ELR (cell line): ENCODE measurements around the gene PDZD2.
"Not testable (repeated sequence)": the region's sequence is repeated elsewhere in the genome, so short reads cannot be mapped to it uniquely, and the experiment has no call there.

ENCODE experiments used
- DNase-seq: peaks from one replicate; pipeline ENCODE4 v3.0.0-alpha.2; 2015; ENCODE audit warnings: low read depth

PDZD2 gene

GRCh38 chr5:32008746-32009145, 369.8 kb downstream of the PDZD2 start:
- DNase-seq = no peak

GRCh38 chr5:32013658-32014057, 374.7 kb downstream of the PDZD2 start:
- DNase-seq = no peak

DNA sequence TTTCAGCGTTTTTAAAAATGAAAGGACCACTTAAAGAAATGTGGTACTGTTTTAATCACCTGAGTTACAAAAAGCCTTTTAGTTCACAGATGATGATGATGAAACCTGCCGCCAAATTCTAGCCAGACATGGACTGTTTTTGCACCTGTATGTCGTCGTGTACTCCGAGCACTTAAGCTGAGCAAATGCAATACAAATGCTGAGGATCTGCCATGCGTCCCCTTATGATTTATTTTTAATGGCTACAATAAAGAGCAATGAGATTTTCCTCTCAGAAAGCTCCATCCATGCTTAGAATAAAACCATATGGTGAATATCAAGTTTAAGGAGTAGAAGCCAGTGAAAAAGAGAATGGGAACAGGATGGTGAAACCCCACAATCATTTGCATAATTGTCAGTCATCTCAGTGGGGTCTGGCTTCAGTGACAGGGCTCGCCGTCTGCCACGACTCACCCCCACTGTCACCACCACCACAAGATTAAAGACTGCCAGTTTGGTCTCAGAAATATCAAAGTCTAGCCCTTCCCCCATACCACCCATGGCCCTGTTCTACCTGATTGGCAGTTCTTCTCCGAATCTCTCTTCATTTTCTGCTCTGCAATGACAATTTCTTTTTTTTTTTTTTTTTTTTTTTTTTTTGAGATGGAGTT, 375.3 kb downstream of the PDZD2 start:
- DNase-seq = no peak

GRCh38 chr5:32015262-32015661, 376.3 kb downstream of the PDZD2 start:
- DNase-seq = not testable (repeated sequence)

- DNase-seq = no peak
Observed at GRCh38 chr5:32017692-32018367, 378.9 kb downstream of the PDZD2 start.

DNA sequence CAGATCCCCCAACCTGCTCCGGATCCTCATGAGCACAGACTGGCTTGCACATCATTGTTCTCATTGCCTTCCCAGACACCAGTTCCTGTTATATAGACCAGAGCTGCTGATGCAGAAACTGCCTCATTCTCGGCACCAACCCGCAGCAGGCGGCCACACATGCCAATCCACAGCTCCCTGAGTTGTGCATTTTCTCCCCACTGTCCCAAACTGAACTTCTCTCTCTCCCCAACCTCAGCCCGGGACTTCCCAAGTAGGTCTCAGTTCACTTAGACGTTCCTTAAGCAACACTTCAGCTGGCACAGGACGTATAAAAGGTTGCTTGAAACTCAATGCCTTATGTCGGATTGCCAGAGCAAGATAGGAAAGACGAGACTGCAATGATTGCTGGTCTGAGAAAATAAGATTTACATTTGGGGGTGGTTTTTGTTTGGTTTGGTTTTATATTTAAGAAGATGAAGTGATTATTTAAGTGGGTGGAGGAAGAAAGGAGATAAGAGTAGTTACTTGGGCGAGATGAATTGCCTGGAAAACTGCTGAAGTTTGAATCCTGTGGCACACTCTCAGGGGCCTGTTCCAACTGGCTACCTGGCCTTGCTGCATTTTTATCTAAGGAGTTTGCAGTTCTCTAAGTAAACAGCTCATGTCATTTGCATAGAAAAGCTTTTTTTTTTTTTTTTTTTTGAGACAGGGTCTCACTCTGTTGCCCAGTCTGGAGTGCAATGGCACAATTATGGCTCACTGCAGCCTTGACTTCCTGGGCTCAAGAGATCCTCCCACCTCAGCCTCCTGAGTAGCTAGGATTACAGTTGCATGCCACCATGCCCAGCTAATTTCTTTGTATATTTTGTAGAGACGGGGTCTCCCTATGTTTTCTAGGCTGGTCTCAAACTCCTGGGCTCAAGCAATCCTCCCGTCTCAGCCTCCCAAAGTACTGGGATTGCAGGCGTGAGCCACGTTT, 379.8 kb downstream of the PDZD2 start:
- DNase-seq = no peak

GRCh38 chr5:32020271-32020670, 381.3 kb downstream of the PDZD2 start:
- DNase-seq = no peak

DNA sequence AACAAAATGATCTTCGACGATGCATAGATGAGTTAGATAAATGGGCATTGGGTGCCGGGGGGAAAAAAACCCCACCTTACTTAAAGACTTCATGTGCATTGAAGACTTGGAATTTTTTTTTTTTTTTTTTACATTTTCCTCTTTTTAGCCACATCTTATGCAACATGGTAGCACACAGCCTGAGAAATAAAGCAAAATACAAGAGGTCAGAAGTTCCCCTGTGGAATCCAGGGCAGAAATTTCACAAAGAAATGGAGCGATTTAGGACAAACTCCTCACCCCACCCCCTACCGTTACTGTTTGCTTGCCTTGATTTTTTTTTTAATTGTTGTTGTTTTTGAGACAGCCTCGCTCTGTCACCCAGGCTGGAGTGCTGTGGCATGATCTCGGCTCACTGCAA, 382.0 kb downstream of the PDZD2 start:
- DNase-seq = no peak

DNA sequence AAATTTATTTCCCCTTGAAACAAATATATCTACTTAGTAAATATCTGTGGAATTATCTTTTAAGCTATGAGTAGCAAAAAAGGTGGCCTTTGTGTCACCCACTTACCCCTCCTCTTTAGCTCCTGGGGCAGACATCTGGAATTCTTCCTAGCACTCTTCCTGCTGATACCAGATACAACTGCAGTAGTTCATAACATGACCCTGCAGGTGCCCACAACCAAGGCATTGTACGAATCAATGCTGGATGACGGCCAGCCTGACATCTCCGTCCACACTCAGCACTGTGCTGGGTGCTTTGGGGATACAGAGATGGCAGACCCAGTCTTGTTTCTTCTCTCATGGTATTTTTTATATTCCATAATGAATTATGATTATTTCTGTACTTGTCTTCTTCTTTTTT, 382.8 kb downstream of the PDZD2 start:
- DNase-seq = no peak

- no peak for DNase-seq
Observed at GRCh38 chr5:32022638-32023037, 383.7 kb downstream of the PDZD2 start.

DNA sequence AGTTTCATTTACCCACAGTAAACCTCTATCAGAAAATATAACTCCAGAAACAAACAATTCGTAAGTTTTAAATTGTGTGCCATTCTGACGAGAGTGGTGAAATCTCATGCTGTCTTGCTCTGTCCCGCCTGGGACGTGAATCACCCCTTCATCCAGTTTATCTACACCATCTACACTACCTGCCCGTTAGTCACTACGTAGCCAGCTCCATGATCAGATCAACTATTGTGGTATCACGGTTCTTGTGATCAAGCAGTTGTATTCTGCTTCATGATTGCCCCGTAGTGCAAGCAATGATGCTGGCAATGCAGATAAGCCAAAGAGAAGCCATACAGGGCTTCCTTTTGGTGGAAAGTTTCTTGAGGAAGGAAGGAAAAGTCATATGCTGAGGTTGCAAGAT, 384.9 kb downstream of the PDZD2 start:
- no peak for DNase-seq

GRCh38 chr5:32024751-32025150, 385.8 kb downstream of the PDZD2 start:
- no peak for DNase-seq

- peak; percentile 66 for DNase-seq
Observed at GRCh38 chr5:32027093-32027716, 388.3 kb downstream of the PDZD2 start.

- DNase-seq = peak; percentile 96
Observed at GRCh38 chr5:32027717-32028458, 389.0 kb downstream of the PDZD2 start.

- DNase-seq = peak; percentile 85
Observed at GRCh38 chr5:32029261-32029660, 390.3 kb downstream of the PDZD2 start.

DNA sequence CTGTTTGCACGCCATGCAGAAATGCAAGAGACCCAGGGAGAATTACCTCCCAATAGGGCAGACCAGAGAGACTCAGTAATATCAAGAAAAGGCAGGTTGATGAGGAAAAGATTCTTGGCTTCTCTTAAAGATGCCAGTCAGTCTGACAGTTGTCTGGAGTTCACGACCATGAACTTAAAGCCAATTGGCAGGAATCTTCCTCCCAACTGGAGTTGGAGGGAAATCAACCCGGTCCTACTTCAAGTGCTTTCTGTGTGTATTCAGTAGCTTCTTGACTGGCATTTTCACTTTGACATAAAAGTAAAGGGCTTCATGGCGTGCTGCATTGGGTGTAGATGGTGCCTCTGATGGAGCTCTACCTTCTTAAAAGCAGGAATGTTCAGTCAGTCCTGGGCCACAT, 390.9 kb downstream of the PDZD2 start:
- peak; percentile 13 for DNase-seq

DNA sequence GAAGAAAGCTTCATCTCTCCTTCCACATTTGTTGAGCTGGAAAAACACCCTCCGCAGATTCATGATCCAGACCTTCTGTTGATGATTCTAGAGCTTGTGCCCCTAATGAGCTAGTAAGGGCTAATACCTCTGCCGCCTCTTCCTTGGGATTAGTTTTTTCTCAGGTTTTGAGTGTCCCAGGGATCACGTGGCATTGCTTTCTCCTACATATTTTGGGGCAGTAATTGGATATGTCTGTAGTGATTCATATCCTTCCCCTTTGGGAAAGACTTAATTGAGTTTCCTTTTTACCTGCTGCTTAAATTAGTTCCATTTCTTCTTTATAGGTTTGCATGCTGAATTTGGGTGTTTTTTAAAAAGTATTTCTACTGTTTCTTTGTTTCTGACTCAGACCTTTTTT, 391.3 kb downstream of the PDZD2 start:
- DNase-seq = peak; percentile 54

DNA sequence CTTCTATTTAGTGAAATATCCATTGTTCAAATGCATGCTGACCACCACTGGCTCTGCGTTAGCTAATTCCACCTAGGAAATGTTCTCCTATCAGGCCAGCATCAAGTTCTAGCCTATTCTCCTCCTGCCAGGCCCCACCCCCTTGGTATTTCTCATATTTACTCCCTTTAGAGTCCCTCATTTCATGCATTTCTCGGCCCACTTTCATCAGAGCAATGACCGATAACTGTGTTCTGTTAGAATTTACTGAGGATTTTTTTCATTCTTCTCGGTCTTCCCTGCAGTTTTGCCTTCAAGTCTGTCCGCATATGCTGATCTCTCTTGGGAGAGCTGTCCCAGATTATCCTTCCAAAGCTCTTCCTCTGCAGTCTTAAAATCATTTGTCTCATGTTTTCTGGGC, 391.8 kb downstream of the PDZD2 start:
- no peak for DNase-seq

GRCh38 chr5:32031089-32031488, 392.2 kb downstream of the PDZD2 start:
- DNase-seq = peak; percentile 75

GRCh38 chr5:32038523-32038922, 399.6 kb downstream of the PDZD2 start:
- DNase-seq = no peak

DNA sequence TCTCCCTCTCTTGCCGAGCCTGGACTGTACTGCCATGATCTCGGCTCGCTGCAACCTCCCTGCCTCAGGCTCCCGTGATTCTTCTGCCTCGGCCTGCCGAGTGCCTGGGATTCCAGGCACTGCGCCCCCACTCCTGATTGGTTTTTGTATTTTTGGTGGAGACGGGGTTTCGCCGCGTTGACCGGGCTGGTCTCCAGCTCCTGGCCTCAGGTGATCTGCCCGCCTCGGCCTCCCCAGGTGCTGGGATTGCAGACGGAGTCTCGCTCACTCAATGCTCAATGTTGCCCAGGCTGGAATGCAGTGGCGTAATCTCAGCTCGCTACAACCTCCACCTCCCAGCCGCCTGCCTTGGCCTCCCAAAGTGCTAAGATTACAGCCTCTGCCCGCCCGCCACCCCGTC, 400.2 kb downstream of the PDZD2 start:
- DNase-seq = not testable (repeated sequence)

GRCh38 chr5:32039601-32040000, 400.7 kb downstream of the PDZD2 start:
- DNase-seq = not testable (repeated sequence)
